Lower leg skin (tissue), 3 donors: ENCODE results near the gene TMEM43.

Source experiments
- CTCF ChIP-seq, 3 donors: fragments of 450-650 bp; IDR thresholded peaks; one replicate each; pipeline ENCODE4 v1.5.1; 2016; ENCODE audit warnings: antibody characterized with exemption in 3 of 3, mild to moderate bottlenecking in 3 of 3, moderate library complexity in 2 of 3
- POLR2A ChIP-seq, 2 donors: fragments of 450-650 bp; IDR thresholded peaks; one replicate each; pipeline ENCODE4 v1.6.1; 2016 to 2017; ENCODE audit warnings: antibody characterized with exemption in 2 of 2, mild to moderate bottlenecking in 1 of 2, moderate library complexity in 1 of 2

- no peak for TF ChIP-seq CTCF (IDR thresholded peaks at IDR 0.05)
- no peak for TF ChIP-seq POLR2A (IDR thresholded peaks at IDR 0.05)
These were observed 1.4 kb downstream of the TMEM43 start for GRCh38 chr3:14126017-14126886.
